Neural progenitor cell (in vitro differentiated cells): ENCODE results near the gene PACSIN3. TPM values are rescaled to one million over a fixed set of nuclear protein-coding genes. Genes with fewer than 3 reads are reported as not detected.

ENCODE experiments used
- DNase-seq: peaks from one replicate; pipeline ENCODE4 v3.0.0-alpha.2; 2016; ENCODE audit warnings: low spot score
- H2AFZ ChIP-seq: fragments of 200-600 bp; sonication (generic); replicated peaks from 2 replicates; pipeline ENCODE4 v1.6.1; 2016; ENCODE audit warnings: antibody characterized with exemption
- H3F3A ChIP-seq: fragments of 200-600 bp; sonication (generic); 2 replicates; pipeline ENCODE4 v1.6.1; 2016; ENCODE audit warnings: antibody characterized with exemption, low read depth
- H3K27ac ChIP-seq: fragments of 200-600 bp; sonication (generic); 2 replicates; pipeline ENCODE4 v1.5.1; 2016; ENCODE audit warnings: mild to moderate bottlenecking
- H3K27me3 ChIP-seq: fragments of 200-600 bp; sonication (generic); 2 replicates; pipeline ENCODE4 v1.6.1; 2016; ENCODE audit warnings: mild to moderate bottlenecking, moderate library complexity
- H3K36me3 ChIP-seq: fragments of 200-600 bp; sonication (generic); 2 replicates; pipeline ENCODE4 v1.5.1; 2016
- H3K4me1 ChIP-seq: fragments of 200-600 bp; sonication (generic); 2 replicates; pipeline ENCODE4 v1.6.1; 2016; ENCODE audit warnings: mixed run types
- H3K4me2 ChIP-seq: fragments of 200-600 bp; sonication (generic); 2 replicates; pipeline ENCODE4 v1.6.1; 2016
- H3K4me3 ChIP-seq: fragments of 200-600 bp; sonication (generic); 2 replicates; pipeline ENCODE4 v1.5.1; 2016
- H3K79me2 ChIP-seq: fragments of 200-600 bp; sonication (generic); 2 replicates; pipeline ENCODE4 v1.6.1; 2016; ENCODE audit warnings: low read depth
- H3K9ac ChIP-seq: fragments of 200-600 bp; sonication (generic); 2 replicates; pipeline ENCODE4 v1.6.1; 2016
- H3K9me3 ChIP-seq: fragments of 200-600 bp; sonication (generic); 2 replicates; pipeline ENCODE4 v1.5.1; 2016; ENCODE audit warnings: low read depth
- H4K20me1 ChIP-seq: fragments of 200-600 bp; sonication (generic); 2 replicates; pipeline ENCODE4 v1.6.1; 2016; ENCODE audit warnings: low read depth
- H3K27ac Mint-ChIP-seq: 3 replicates; pipeline ENCODE4 v1.8.0; 2021; ENCODE audit warnings: mixed read lengths
- H3K27me3 Mint-ChIP-seq: 2 replicates; pipeline ENCODE4 v1.8.0; 2022; ENCODE audit warnings: low read depth, mild to moderate bottlenecking, inconsistent platforms, moderate library complexity, mixed read lengths; ENCODE audit not compliant: insufficient read depth
- H3K36me3 Mint-ChIP-seq: 3 replicates; pipeline ENCODE4 v1.8.0; 2021; ENCODE audit warnings: mixed read lengths
- H3K4me1 Mint-ChIP-seq: 3 replicates; pipeline ENCODE4 v1.8.0; 2021; ENCODE audit warnings: mixed read lengths
- H3K4me3 Mint-ChIP-seq: 3 replicates; pipeline ENCODE4 v1.8.0; 2021; ENCODE audit warnings: mild to moderate bottlenecking, moderate library complexity, mixed read lengths
- H3K9me3 Mint-ChIP-seq: 3 replicates; pipeline ENCODE4 v1.8.0; 2020; ENCODE audit warnings: mixed read lengths
- CTCF ChIP-seq: fragments of 200-600 bp; sonication (generic); IDR thresholded peaks from 2 replicates; pipeline ENCODE4 v1.5.1; 2017; ENCODE audit warnings: antibody characterized with exemption, mild to moderate bottlenecking
- EZH2 ChIP-seq: fragments of 200-600 bp; sonication (generic); IDR thresholded peaks from 2 replicates; pipeline ENCODE4 v1.6.1; 2017; ENCODE audit warnings: antibody characterized with exemption, mild to moderate bottlenecking, moderate library complexity
- EZH2phosphoT487 ChIP-seq: fragments of 200-600 bp; sonication (generic); IDR thresholded peaks from 2 replicates; pipeline ENCODE4 v1.6.1; 2017; ENCODE audit warnings: antibody characterized with exemption
- total RNA-seq: library from RNA; depleted of rRNA; stranded (reverse); fragments of >200 nt; gene quantifications from 2 replicates; pipeline ENCODE4 v1.2.3, GENCODE V29; 2015; ENCODE audit warnings: low replicate concordance

The PACSIN3 gene
- total RNA-seq, 1 donor from 2014 or later, result 7.1 TPM

GRCh38 chr11:47225552-47226400 is 39.5 kb upstream of the PACSIN3 start:
- Histone ChIP-seq H3K36me3 (no peaks in the 10 kb centered on the region), H3K27me3 (no peaks in the 10 kb centered on the region), H4K20me1 (no peaks in the 10 kb centered on the region), H3K4me3 (no peak overlapping the region), H3K9me3 (no peaks in the 10 kb centered on the region), H3K4me2 (no peak overlapping the region), H2AFZ (no peak overlapping the region), H3F3A (no peaks in the 10 kb centered on the region), H3K4me1 (no peaks in the 10 kb centered on the region), H3K9ac (no peak overlapping the region), H3K79me2 (no peaks in the 10 kb centered on the region), H3K27ac (no peak overlapping the region)
- no peaks in the 10 kb centered on the region for H3K9me3 Mint-ChIP-seq
- no peaks in the 10 kb centered on the region for H3K36me3 Mint-ChIP-seq
- H3K4me3 Mint-ChIP-seq, result no peak overlapping the region
- H3K27ac Mint-ChIP-seq, result no peak overlapping the region
- TF ChIP-seq CTCF (no peak), EZH2phosphoT487 (no peak), EZH2 (no peak)
- DNase-seq, result no peak
- H3K4me1 Mint-ChIP-seq, result no peaks in the 10 kb centered on the region
- peaks cover 2% of the 10 kb centered on the region for H3K27me3 Mint-ChIP-seq

- peaks cover 8% of the 10 kb centered on the region for H3K4me1 Mint-ChIP-seq
- H3F3A ChIP-seq, result no peaks in the 10 kb centered on the region
- no peak overlapping the region for H3K4me2 ChIP-seq
- peaks cover 3% of the 10 kb centered on the region for H4K20me1 ChIP-seq
- peaks cover 5% of the 10 kb centered on the region for H3K4me1 ChIP-seq
- no peak overlapping the region for H3K4me3 ChIP-seq
- peaks cover 5% of the 10 kb centered on the region for H3K27me3 Mint-ChIP-seq
- H3K27ac Mint-ChIP-seq, result no peak overlapping the region
- H3K36me3 ChIP-seq, result no peaks in the 10 kb centered on the region
- H3K27ac ChIP-seq, result no peak overlapping the region
- H3K27me3 ChIP-seq, result no peaks in the 10 kb centered on the region
- peaks cover 20% of the 10 kb centered on the region for H3K79me2 ChIP-seq
- H3K9ac ChIP-seq, result no peak overlapping the region
- H3K9me3 ChIP-seq, result no peaks in the 10 kb centered on the region
- no peak for DNase-seq
- no peak overlapping the region for H3K4me3 Mint-ChIP-seq
- no peak overlapping the region for H2AFZ ChIP-seq
- H3K9me3 Mint-ChIP-seq, result no peaks in the 10 kb centered on the region
- H3K36me3 Mint-ChIP-seq, result no peaks in the 10 kb centered on the region
- TF ChIP-seq EZH2phosphoT487 (no peak), EZH2 (no peak), CTCF (no peak)
These were observed 36.5 kb upstream of the PACSIN3 start for GRCh38 chr11:47222696-47223095.

- no peak overlapping the region for H3K4me2 ChIP-seq
- Mint-ChIP-seq H3K27ac (peak overlapping the region; percentile 29), H3K9me3 (no peaks in the 10 kb centered on the region)
These were observed 34.2 kb upstream of the PACSIN3 start for GRCh38 chr11:47220401-47220821.

More at GRCh38 chr11:47220401-47220821, 34.2 kb upstream of the PACSIN3 start:
- no peaks in the 10 kb centered on the region for H3K27me3 ChIP-seq
- H4K20me1 ChIP-seq, result peaks cover 3% of the 10 kb centered on the region
- no peaks in the 10 kb centered on the region for H3K36me3 ChIP-seq
- H3K9me3 ChIP-seq, result no peaks in the 10 kb centered on the region
- no peak overlapping the region for H3K9ac ChIP-seq
- H2AFZ ChIP-seq, result no peak overlapping the region
- no peak for TF ChIP-seq EZH2phosphoT487
- no peak for TF ChIP-seq CTCF
- TF ChIP-seq EZH2, result no peak
- H3K27ac ChIP-seq, result no peak overlapping the region
- DNase-seq, result no peak
- Mint-ChIP-seq H3K4me3 (no peak overlapping the region), H3K27me3 (peaks cover 8% of the 10 kb centered on the region), H3K36me3 (no peaks in the 10 kb centered on the region), H3K4me1 (peaks cover 15% of the 10 kb centered on the region)
- H3K79me2 ChIP-seq, result peaks cover 42% of the 10 kb centered on the region
- H3F3A ChIP-seq, result no peaks in the 10 kb centered on the region
- no peak overlapping the region for H3K4me3 ChIP-seq
- H3K4me1 ChIP-seq, result peaks cover 25% of the 10 kb centered on the region
